Peyer's patch (tissue), 4 donors: Measurements from ENCODE around the gene PGAM2. TPM values are rescaled to one million over a fixed set of nuclear protein-coding genes. Genes with fewer than 3 reads are reported as not detected.

Source experiments
- DNase-seq, 3 donors: peaks; one replicate each; pipeline ENCODE4 v3.0.0-alpha.2; 2017 to 2019
- H3K27ac ChIP-seq, 4 donors: fragments of 200-600 bp; sonication (generic); one replicate each; pipeline ENCODE4 v1.5.1; 2016 to 2019
- H3K27me3 ChIP-seq, 2 donors: fragments of 200-600 bp; sonication (generic); one replicate each; pipeline ENCODE4 v1.5.1; 2019
- H3K36me3 ChIP-seq, 3 donors: fragments of 200-600 bp; sonication (generic); one replicate each; pipeline ENCODE4 v1.5.1; 2016 to 2019
- H3K4me1 ChIP-seq, 4 donors: fragments of 200-600 bp; sonication (generic); one replicate each; pipeline ENCODE4 v1.5.1; 2016 to 2019
- H3K4me3 ChIP-seq, 4 donors: fragments of 200-600 bp; sonication (generic); 1 replicate in 3 of 4; 2 replicates in 1 of 4; pipeline ENCODE4 v1.5.1; 2016 to 2019; ENCODE audit warnings: mild to moderate bottlenecking in 1 of 4
- H3K9me3 ChIP-seq, 4 donors: fragments of 200-600 bp; sonication (generic); one replicate each; pipeline ENCODE4 v1.5.1; 2016 to 2019; ENCODE audit warnings: mild to moderate bottlenecking in 1 of 4
- CTCF ChIP-seq, 6 experiments: fragments of 450-650 bp in 4 of 6; fragments of 200-600 bp in 2 of 6; sonication (generic) in 1 of 6; IDR thresholded peaks; one replicate each; pipeline ENCODE4 v1.5.1; 2017 to 2019; ENCODE audit warnings: antibody characterized with exemption in 6 of 6, mild to moderate bottlenecking in 3 of 6, moderate library complexity in 1 of 6
- POLR2A ChIP-seq, 2 donors: fragments of 450-650 bp; IDR thresholded peaks; one replicate each; pipeline ENCODE4 v1.5.1; 2017; ENCODE audit warnings: antibody characterized with exemption in 2 of 2, mild to moderate bottlenecking in 2 of 2, moderate library complexity in 2 of 2
- total RNA-seq, 4 donors: library from RNA; depleted of rRNA; stranded (reverse); fragments of >200 nt; gene quantifications; one replicate each; pipeline ENCODE4 v1.1.0, GENCODE V29; 2016

PGAM2 gene
- total RNA-seq, 4 donors from 2014 or later: 1.2 to 4.1 TPM; not detected in 2

GRCh38 chr7:44107116-44107960, 42.0 kb upstream of the PGAM2 start:
- Histone ChIP-seq H3K27me3 (peaks cover 0 to 6% of the 10 kb centered on the region in 2 donors), H3K4me1 (no peaks in the 10 kb centered on the region), H3K27ac (peak overlapping the region in 1 of 4 donors; percentile 17), H3K4me3 (no peak overlapping the region), H3K36me3 (peaks cover 0 to 5% (median 0%) of the 10 kb centered on the region in 3 donors), H3K9me3 (no peaks in the 10 kb centered on the region)
- TF ChIP-seq CTCF (IDR thresholded peaks at IDR 0.05) (no peak), POLR2A (IDR thresholded peaks at IDR 0.05) (no peak)
- no peak for DNase-seq

- no peak for DNase-seq
- H3K4me1 ChIP-seq: no peaks in the 10 kb centered on the region
- peak overlapping the region in 1 of 4 donors; percentile 25 for H3K27ac ChIP-seq
- peak overlapping the region in 1 of 4 donors; percentile 56 for H3K4me3 ChIP-seq
- peaks cover 0 to 6% of the 10 kb centered on the region in 2 donors for H3K27me3 ChIP-seq
- no peak for TF ChIP-seq POLR2A (IDR thresholded peaks at IDR 0.05)
- no peak for TF ChIP-seq CTCF (IDR thresholded peaks at IDR 0.05)
- no peaks in the 10 kb centered on the region for H3K9me3 ChIP-seq
- peaks cover 0 to 5% (median 0%) of the 10 kb centered on the region in 3 donors for H3K36me3 ChIP-seq
These were observed 41.1 kb upstream of the PGAM2 start for GRCh38 chr7:44106311-44107065.

- TF ChIP-seq CTCF (IDR thresholded peaks at IDR 0.05) (no peak), POLR2A (IDR thresholded peaks at IDR 0.05) (no peak)
- Histone ChIP-seq H3K4me3 (peak overlapping the region in 2 of 4 donors; percentile 53 to 56), H3K27me3 (peaks cover 0 to 6% of the 10 kb centered on the region in 2 donors), H3K9me3 (no peaks in the 10 kb centered on the region), H3K27ac (peak overlapping the region in 3 of 4 donors; percentile 71 to 85 (median 76)), H3K4me1 (no peaks in the 10 kb centered on the region), H3K36me3 (peaks cover 0 to 5% (median 0%) of the 10 kb centered on the region in 3 donors)
- no peak for DNase-seq
These were observed 40.5 kb upstream of the PGAM2 start for GRCh38 chr7:44105832-44106231.

- H3K9me3 ChIP-seq: no peaks in the 10 kb centered on the region
- DNase-seq: peak in 1 of 3 donors; percentile 60
- no peak for TF ChIP-seq CTCF (IDR thresholded peaks at IDR 0.05)
- no peak for TF ChIP-seq POLR2A (IDR thresholded peaks at IDR 0.05)
- H3K36me3 ChIP-seq: peaks cover 0 to 5% (median 0%) of the 10 kb centered on the region in 3 donors
- peak overlapping the region; percentile 28 to 60 (median 54) for H3K4me3 ChIP-seq
- H3K27me3 ChIP-seq: peaks cover 0 to 6% of the 10 kb centered on the region in 2 donors
- no peaks in the 10 kb centered on the region for H3K4me1 ChIP-seq
- H3K27ac ChIP-seq: peak overlapping the region; percentile 64 to 85 (median 74)
These were observed 39.7 kb upstream of the PGAM2 start for GRCh38 chr7:44104860-44105771.
